ENCODE results near the gene CACNB3. TPM values are rescaled to one million over a fixed set of nuclear protein-coding genes. Genes with fewer than 3 reads are reported as not detected.

The CACNB3 gene
- total RNA-seq, 2 donors from 2014 or later, result 4.6 to 21.8 TPM

GRCh38 chr12:48813465-48814261, 4.6 kb upstream of the CACNB3 start:
- Histone ChIP-seq H3K9me3 (no peaks in the 10 kb centered on the region), H3K4me1 (replicated peaks) (peaks cover 2% of the 10 kb centered on the region), H3K27me3 (replicated peaks; ENCODE audit: insufficient read depth) (no peaks in the 10 kb centered on the region), H3K36me3 (no peaks in the 10 kb centered on the region), H3K4me3 (peak overlapping the region; percentile 72 to 76), H3K27ac (peak overlapping the region; percentile 86 to 88)
- intact Hi-C loops (cut with DNase I), result no loop called here
- 23% methylated on average over 18 of the region's 18 CpGs for WGBS
- TF ChIP-seq POLR2AphosphoS5 (IDR thresholded peaks at IDR 0.05) (no peak), POLR2A (IDR thresholded peaks at IDR 0.05) (no peak)
- TF ChIP-seq, protein P1, sequence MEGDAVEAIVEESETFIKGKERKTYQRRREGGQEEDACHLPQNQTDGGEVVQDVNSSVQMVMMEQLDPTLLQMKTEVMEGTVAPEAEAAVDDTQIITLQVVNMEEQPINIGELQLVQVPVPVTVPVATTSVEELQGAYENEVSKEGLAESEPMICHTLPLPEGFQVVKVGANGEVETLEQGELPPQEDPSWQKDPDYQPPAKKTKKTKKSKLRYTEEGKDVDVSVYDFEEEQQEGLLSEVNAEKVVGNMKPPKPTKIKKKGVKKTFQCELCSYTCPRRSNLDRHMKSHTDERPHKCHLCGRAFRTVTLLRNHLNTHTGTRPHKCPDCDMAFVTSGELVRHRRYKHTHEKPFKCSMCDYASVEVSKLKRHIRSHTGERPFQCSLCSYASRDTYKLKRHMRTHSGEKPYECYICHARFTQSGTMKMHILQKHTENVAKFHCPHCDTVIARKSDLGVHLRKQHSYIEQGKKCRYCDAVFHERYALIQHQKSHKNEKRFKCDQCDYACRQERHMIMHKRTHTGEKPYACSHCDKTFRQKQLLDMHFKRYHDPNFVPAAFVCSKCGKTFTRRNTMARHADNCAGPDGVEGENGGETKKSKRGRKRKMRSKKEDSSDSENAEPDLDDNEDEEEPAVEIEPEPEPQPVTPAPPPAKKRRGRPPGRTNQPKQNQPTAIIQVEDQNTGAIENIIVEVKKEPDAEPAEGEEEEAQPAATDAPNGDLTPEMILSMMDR (IDR thresholded peaks at IDR 0.05), result no peak
- DNase-seq (ENCODE audit: low spot score), result no peak

DNA sequence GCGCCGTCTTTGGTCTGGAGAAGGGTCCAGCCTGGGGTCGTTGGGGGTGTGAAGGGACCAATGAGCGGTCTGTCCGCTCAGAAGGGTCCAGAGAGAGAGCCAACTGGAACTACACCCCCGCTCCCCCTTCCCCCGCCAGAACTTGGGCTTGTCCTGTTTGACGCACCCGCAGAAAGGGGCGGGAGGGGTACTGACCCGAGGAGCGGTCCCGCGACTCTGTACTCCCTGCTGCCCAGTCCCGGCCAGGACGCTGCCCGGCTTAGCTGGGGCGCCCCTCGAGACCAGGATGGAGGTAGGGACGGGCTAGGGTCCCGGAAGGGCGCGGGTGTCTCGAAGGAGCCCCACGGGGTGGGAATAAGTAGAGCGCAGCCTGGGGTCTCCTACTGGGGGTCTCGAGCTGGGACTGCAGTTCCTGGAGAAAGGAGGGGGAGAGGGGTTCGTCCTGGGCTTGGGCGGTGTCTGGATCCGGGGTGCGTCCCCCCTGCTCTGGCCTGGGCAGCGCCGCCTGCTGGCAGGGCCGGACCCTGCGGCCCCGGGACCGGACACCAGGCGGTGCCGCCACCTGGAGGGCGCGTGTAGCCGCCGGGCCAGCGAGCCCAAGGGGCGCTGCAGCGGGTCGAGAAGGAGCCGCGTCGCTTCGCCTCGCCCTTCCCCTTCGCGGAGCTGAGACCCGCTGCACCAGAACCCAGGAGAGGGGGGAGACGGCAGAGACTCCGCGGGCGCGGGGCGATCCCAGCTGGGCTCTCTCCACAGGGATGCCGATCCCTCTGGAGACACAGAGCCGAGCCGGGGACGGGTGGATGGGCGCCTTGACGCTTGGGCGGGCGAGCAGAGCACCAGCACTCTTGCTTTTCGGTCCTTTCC, 3.8 kb upstream of the CACNB3 start:
- H3K4me1 ChIP-seq (replicated peaks), result peaks cover 2% of the 10 kb centered on the region
- DNase-seq (ENCODE audit: low spot score), result peak; percentile 81

GRCh38 chr12:48815126-48816110, 2.9 kb upstream of the CACNB3 start:
- TF ChIP-seq POLR2A (IDR thresholded peaks at IDR 0.05) (peak; percentile 67), POLR2AphosphoS5 (IDR thresholded peaks at IDR 0.05) (peak; percentile 53)
- TF ChIP-seq, protein P1 (IDR thresholded peaks at IDR 0.05), result no peak
- DNase-seq (ENCODE audit: low spot score), result peak; percentile 78
- Histone ChIP-seq H3K4me1 (replicated peaks) (peaks cover 2% of the 10 kb centered on the region), H3K9me3 (no peaks in the 10 kb centered on the region), H3K4me3 (peak overlapping the region; percentile 72 to 76), H3K27me3 (replicated peaks; ENCODE audit: insufficient read depth) (no peaks in the 10 kb centered on the region), H3K27ac (peak overlapping the region; percentile 86 to 88), H3K36me3 (no peaks in the 10 kb centered on the region)
- under 1% methylated on average over 54 of the region's 54 CpGs for WGBS
- intact Hi-C loops (cut with DNase I), result no loop called here

More for the DNA sequence above, 3.8 kb upstream of the CACNB3 start:
- Histone ChIP-seq H3K27me3 (replicated peaks; ENCODE audit: insufficient read depth) (no peaks in the 10 kb centered on the region), H3K4me3 (peak overlapping the region; percentile 72 to 76), H3K9me3 (no peaks in the 10 kb centered on the region), H3K36me3 (no peaks in the 10 kb centered on the region), H3K27ac (peak overlapping the region; percentile 86 to 88)
- WGBS, result under 1% methylated on average over 69 of the region's 70 CpGs
- intact Hi-C loops (cut with DNase I), result no loop called here
- TF ChIP-seq, protein P1 (IDR thresholded peaks at IDR 0.05), result peak; percentile 91 to 100 (median 98)
- TF ChIP-seq POLR2A (IDR thresholded peaks at IDR 0.05), result peak; percentile 47
- no peak for TF ChIP-seq POLR2AphosphoS5 (IDR thresholded peaks at IDR 0.05)

DNA sequence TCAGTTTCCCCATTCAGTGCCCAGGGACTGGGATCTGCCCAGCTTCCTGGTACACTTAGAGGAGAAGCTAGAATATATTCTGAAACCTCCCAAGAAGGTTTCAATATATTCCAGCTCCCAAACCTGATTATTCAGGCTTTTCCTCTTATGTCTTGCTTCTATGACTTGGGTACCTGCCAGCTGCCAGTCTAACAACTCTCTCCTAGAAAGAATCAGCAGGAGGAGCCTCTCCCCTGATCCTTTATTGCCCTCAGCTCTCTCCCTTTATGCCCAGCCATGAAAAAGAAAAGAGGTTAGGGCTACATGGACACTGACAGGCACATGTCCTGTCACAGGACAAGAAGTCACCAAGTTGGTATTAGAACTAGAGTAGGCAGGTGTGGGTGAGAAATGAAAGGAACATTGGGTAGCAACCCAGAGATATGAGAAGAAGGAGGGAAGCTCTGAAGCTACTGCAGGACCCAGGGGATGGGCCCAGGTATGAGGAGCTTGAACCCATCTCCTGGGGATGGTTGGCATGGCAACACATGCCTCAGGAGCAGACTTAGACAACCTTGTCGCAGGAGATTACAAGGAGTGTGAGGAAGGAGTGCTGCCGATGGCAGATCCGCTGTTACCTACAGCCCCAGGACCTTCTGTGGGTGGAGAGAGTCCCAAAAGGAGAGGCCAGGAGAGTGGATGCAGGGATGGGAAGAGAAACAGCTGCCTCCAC, 2.0 kb upstream of the CACNB3 start:
- H3K27me3 ChIP-seq (replicated peaks; ENCODE audit: insufficient read depth), result no peaks in the 10 kb centered on the region
- intact Hi-C loops (cut with DNase I), result no loop called here
- no peaks in the 10 kb centered on the region for H3K9me3 ChIP-seq
- DNase-seq (ENCODE audit: low spot score), result peak; percentile 42
- peak overlapping the region; percentile 86 to 88 for H3K27ac ChIP-seq
- no peaks in the 10 kb centered on the region for H3K36me3 ChIP-seq
- WGBS, result 76% methylated on average over 3 of the region's 3 CpGs
- no peak for TF ChIP-seq POLR2A (IDR thresholded peaks at IDR 0.05)
- TF ChIP-seq, protein P1 (IDR thresholded peaks at IDR 0.05), result no peak
- peak overlapping the region in 1 of 2 donors; percentile 72 for H3K4me3 ChIP-seq
- H3K4me1 ChIP-seq (replicated peaks), result peaks cover 2% of the 10 kb centered on the region

Data from prostate gland (tissue), 2 donors.